Colon (tissue), 2 donors: Measurements from ENCODE around the gene PAX5.

Experiments
- FAIRE-seq: peaks from 2 replicates; lab custom pipeline; 2012; peaks lifted over from hg19 to GRCh38; lab: Jason Lieb, UNC
- donor health status: control.
- donor health status: control.

PAX5 gene

DNA sequence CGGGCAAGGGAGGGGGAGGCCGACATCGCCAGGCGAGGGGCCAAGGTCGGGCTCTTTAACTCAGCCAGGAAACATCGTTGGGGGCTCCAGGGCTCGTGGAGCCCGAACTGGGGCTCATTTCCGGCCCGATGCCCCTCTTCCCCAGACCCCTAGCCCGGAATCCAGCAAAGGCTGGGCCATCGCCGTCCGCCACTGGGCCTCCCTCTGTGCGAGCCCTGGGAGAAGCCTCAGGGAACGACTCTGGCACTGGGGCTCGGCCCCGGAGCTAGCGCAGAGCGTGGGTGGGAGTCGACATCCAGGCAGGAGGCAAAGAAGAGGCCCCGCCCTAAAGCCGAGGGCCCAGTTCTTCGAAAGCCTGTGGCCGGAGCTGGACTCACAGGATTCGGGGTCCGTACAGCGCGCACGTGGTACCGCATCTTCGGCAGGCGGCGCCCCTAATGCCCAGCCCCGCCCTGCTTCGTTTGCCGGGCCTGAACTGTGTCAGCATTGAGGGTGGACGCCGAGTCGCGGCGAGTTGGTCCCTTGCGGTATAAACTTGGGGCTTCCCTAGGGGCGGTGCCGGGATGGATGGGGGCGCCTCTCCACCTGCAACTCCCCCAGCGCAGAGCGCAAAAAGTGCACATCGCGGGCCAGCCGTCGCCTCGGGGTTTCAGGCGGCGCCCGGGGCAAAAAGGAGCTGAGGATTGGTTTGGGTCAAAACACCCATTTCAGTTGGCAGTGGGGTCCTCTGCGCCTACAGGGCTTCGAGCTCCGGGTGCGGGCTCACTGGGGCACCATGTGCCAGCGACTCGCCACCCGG lies 3.6 kb upstream of the PAX5 start:
- no peak for FAIRE-seq

DNA sequence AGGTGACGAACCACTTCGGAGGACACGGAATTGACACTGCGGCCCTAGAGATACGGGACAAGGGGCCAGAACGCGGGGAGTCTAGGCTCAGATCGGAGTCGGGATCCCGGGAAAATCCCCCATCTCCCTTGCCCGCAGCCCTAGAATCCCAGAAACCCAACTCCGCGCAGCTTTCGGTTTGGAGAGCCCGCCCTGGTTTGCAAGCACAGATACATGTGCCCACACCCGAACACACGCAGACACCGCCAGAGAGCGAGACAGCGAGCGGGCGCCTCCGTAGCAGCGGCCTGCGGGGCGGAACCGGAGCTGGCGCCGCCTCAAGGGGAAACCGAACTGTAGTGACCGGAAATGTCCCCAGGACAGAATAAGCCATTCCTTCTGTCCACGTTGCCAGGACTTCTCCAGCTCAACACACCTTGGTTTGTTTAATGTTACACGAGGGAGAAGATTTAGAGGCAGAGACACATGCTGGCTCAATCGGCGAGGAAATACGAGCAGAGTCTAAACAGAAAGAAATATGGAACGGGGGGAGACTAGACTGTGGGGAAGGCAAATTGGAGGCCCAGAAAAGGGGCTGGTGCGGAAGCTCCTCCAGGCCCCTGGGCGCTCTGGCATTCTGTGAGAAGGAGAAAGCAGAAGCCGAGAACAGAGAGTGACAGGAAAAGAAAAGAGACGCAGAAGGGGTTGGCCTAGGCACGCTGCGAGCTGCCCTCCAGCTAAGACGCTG lies 2.9 kb upstream of the PAX5 start:
- no peak for FAIRE-seq

DNA sequence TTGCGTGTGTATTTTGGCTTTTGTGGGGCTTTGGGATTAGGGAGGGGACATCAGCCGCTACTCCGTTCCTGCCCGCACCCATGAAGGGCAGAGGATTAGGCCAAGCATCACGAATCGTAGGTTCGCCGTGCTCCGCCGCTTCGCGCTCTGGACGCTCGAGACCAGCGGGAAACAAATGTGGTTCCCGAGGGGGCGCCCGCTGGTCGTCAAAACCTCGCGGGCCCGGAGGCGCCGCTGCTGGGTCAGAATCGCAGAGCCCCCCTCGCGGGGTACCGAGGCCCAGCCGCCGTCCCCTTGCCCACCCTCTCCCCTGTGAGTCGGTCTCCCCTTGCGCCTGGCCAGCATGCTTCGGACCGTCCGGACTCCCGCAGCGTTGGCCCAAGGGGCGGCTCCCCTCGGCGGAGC lies 2.3 kb upstream of the PAX5 start:
- FAIRE-seq, result no peak

DNA sequence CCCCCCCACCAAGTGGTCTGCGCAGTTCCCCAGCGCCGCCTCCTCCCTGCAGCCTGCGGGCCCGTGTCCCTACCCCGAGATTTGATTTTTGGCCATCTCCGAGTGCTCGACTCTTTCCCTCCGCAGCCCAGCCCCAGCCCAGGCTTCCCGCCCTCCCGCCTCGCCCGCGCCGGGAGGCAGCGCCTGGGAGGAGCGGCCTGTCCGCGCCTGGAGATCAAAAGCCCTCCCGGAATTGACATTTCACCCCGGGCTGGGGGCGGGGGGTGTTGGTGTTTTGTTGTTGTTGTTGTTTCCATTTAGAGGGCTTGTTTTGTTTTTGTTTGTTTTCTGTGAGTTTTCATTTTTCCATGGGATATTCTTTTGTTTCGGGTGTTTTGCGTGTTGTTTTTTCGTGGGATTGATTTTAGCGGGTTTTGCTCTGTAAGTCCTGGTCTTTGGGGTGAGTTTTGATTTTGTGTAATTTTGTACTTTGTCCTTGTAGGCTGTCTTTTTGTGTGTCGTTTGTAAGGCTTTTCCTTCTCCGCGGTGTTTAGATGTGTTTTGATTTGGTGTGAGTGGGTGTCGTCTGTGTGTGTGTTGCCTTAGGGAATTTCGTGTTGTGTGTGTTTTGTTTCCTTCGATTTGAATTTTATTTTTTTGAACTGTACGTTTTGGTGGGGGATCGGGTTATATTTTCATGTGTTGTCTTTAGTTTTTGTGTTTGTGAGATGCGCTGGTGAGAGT lies 1.7 kb upstream of the PAX5 start:
- FAIRE-seq, result no peak

DNA sequence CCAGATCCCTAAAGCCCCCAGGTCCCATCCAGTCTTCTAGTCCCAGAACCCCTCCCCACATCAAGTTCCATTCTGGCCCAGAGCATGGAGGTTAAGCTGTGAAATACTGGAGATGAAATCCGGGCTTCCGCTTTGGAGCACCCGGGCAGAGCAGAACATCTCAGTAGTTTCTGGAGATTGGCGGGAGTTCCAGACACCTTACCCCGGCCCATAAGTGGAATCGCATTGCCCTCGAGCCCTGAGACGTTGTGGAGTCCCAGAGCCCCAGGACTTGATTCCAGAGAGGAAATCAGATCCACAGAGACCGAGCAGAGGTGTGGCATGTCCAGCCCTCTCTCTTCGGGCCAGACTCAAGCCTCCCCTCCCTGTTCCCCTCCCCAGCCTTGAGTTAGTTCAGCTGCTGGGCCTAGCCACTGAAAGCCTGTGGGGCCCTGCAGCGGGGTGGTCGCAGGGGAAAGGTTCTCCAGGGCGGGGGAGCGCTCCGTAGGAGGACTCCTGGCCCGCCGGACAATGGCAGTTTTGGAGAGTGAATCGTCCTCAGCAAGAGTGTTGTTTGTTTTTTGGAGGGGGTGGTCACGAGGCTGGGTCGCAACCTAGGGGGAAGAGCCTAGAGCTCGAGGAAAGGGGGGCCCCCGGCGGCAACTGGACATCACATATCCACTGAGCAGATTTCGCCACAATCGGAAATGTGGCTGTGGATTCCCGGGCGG lies 1.0 kb upstream of the PAX5 start:
- FAIRE-seq, result no peak

DNA sequence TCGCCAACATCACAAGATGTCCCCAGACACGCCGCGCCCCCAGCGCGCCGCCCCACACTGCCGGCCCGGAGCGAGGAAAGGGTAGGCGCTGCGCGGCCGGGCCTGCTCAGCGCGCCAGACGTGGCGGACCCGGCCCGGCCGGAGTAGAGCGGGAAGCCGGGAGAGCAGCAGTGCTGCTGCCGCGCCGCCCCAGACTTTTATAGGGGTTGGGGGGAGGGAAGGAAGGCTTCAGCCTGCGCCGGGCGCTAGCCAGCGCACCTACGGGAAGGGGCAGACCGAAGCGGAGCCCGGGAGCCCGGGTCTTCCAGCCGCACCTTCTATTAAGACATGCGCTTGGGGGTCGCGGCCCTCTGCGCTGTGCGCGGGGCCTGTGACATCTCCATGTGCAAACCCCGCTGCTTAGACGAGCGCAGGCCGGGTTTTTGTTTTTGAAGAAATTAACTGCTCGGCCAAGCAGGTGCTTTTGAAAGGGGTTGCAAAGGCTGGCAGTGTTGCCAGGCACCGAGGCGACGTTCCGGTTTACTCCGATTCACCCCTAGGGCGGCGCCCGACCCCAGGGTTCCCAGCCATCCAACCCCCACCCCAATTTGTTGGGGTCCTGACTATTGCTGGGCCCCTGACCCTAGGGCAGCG lies 353 bp upstream of the PAX5 start:
- no peak for FAIRE-seq

DNA sequence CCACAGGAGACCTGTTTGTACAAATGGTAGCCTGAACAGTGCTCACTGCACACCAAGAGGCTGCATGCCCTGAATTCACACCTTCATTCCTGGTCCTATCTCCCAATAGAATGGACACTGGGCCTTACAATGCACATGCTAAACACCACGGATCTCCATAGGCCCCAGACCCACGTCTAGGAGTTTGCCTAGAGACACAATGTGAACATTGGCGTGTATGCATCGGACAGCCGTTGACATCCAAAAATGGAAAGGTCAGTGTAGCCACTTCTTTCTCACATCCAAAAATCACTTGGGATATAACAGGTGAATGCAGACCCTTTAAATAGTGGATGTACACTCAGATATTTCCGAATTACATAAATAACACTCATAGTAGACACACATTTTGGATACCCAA lies 927 bp downstream of the PAX5 start:
- FAIRE-seq, result no peak

DNA sequence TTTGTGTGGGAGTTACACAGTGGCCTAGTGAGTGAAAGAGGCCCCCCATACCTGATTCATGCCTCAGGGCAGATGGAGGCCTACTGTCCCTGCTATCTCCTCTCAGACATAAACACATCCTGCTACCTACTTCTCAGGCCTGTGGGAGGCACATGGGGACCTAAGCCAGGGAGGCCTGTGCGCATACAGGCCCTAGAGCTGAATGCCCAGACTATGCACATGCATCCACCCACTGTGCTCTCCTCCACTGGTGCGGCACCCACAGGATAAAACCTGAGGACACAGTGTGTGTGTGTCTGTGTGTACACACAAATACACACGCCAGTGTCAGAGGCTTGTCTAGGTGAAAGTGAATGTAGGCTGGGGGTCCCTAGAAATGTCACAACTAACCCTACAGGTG lies 1.4 kb downstream of the PAX5 start:
- FAIRE-seq, result no peak

DNA sequence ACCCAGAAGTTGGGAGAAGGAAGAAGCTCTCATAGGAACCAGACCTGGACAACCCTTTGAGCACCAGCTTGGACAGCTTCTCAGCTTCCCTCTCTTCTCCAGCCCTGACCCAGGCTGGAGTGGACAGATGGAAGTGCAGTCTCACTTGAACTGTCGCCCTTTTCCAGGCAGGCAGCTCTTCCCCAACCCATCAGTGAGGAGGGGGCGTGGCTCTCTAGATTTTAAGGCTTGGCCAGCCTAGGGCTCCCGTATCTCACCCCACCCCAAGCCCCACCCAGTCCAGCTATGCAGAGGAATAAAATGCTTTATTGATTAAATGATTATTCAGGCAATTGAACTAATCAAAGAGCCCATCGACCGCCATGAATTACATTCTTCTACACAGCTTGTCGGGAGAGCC lies 2.2 kb downstream of the PAX5 start:
- FAIRE-seq, result no peak

DNA sequence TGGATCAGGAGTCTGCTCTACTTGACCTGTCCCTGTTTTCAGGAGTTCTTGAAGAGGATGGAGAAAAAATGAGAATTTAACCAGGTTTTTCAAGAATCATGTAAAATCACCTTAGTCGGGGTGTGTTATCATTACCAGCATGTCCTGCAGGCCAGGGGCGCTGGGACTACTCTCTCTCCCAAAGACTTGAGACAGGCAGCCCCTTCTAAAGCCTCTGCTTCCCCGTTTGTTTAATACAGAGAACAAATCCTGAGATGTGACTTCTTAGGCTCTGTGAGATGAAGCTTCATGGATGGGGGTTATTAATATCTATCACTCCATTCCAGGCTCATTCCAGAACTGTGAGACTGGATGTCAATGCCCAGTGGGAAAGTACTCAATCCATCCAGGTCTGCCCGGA lies 3.0 kb downstream of the PAX5 start:
- FAIRE-seq, result no peak

DNA sequence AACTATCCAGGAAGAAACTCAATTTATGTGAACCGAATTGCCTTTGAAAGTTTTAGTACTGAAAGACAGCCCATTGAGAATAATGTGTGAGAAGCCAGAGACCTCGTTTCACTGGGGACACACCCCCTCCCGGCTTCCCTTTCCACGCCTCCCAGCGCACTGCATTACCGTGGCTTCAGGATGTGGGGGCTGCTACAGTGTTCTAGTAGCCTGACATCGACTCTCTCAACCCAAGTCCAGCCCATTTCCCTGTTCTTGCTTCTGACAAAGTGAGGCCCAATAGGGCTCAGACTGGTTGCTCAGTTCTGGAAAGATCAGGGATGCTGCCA lies 3.5 kb downstream of the PAX5 start:
- FAIRE-seq, result no peak

DNA sequence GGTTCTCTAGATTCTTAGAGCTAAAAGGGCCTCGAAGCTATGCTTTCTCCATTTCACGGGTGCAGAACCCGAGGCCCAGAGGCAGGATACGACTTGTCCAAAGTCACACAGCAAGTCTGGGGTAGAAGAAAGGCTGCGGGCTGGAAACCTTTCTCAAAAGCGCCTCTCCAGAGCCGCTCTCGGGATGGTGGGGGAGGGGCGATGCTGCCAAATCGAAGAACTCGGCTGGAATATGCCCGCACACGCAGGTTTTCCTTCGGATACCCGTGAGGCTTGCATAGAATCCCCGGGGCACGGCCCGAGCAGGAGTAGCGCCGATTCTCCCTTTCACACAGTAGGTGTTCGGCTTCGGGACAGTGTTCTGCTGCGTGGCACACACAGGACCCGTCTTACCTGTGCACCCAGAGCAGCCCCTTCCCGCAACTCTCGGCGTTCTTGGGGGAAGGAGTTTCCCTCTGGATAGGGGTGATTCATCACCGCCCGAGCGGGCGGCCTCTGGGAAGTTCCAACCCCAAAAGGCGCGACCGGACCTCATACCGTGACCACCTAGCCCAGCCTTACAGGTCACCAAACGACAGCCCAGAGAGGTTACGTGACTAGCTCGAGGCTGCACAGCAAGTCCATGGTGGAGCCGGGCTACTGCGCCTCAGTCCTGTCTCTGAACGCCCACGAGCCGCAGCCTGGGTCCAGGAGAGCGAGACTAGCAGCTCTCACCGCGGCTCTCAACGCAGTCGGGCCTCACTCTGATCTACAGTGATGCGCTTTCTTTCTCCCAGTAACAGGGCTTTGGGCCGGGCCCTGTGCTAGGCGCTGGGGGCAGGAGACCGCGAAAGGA lies 4.1 kb downstream of the PAX5 start:
- FAIRE-seq, result no peak

DNA sequence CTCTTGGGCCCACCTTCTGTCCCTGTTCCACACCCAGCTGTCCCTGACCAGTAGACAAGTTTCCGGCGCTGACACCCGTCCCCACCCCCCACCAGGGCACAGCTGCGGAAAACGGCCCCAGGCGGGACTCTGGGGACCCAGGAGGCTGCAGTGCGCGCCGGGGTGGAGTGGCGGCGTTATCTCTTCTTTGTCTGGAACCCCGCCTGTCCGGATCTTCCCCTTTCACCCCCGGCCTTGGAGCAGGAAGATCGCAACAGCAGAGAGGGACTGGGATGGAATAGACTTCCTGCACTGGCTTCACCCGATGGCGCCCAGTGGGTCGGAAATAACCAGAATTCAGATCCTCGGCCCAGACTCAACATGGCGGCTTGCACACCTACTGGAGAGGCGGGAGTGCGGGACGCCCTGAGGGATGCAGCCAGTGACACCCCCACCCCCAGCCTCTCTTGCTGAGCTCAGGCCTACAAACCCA lies 4.7 kb downstream of the PAX5 start:
- FAIRE-seq, result no peak

DNA sequence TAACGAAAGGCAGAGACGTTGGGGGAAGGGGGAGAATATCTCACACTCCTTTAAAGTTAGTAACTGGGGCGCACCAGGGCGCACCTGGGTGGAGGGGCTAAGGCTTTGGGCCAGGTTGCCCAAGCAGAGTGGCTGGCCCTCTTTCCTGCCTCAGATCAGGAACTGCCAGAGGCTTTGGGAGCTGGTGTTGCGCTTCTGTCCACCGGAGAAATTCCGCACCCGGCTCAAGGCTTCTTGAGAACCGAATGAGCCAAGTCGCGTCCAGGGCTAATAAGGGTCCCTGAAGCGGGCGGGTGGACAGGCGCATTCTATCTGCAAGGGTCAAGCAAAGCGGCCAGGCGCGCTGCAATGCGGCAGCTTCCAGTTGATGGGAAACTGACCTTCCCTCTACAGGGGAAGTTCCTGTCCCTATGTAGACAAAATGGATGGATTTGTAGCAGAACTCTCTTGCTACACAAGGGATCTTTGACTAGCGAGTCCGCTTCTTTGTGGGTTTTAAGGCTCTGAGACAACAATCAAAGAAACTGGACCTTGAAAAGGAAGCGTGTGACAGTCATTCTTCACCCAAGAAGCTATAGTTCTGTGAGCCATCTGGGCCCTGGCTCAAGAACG lies 5.5 kb downstream of the PAX5 start:
- FAIRE-seq, result no peak

DNA sequence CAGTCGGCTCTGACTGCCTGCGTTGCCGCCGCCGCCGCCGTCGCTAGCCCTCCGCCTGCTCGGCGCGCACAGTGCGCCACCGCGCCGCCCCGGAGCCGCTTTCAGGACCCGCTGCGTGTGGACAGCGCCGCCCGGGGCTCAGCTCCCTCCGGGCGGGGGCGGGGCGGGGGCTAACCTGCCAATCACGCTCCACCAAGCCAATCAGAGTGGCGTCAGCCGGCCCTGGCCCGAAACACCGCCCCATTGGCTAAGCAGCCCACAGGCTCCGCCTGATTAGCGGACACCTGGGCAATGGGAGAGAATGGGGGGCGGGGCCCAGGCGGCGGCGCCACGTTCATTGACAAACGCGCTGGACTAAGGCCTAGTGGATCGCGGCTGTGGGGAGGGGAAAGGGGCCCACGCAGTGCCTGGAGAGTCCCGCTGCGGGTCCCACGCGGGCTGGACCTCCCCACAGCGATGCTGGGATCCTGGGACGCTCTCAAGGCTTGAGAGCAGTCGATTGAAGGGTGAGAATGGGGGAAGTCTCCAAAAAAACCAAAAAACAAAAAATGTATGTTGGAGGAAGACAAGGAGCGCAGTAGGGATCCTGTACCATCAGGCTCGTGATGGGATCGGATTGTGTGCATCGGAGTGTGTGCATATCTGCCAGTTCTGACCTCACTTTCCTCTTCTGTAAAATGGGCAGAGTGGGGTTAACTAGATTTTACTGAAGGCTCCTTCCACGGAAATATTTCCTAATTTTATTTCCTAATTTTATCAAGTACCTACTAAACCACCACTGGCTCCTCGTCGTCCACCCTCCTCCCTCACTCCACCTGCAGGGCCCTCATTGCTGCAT lies 6.3 kb downstream of the PAX5 start:
- FAIRE-seq, result no peak

DNA sequence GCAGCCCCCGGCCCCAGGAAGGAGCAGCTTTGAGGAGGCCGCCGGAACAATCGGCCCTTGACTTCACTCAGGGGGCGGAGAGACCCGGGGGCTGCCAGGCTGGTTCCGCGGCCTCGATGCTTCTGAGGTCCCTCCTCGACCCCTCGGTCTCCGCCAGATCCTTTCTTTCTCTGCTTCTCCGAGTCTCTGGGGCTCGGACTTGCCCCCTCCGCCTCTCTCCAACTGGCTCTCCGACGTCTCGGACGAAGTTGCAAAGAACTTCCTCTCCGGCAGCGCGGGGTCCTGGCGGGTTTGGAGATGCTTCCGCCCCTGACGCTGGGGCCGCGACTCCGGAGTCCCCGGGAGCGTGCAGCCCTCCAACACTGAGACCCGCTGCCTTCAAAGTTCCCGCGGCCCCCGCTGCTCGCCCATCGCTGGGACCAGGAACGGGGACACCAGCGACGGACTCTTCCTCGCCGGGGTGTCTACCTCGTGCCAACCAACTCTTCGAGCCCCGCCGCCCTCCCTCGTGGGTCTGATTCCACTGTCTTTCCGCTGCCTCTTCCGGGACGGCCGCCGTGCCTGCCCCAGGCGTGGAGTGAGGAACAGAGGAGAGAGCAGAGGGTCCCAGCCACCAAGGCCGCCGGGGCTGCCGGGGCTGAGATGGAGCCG lies 7.0 kb downstream of the PAX5 start:
- no peak for FAIRE-seq

DNA sequence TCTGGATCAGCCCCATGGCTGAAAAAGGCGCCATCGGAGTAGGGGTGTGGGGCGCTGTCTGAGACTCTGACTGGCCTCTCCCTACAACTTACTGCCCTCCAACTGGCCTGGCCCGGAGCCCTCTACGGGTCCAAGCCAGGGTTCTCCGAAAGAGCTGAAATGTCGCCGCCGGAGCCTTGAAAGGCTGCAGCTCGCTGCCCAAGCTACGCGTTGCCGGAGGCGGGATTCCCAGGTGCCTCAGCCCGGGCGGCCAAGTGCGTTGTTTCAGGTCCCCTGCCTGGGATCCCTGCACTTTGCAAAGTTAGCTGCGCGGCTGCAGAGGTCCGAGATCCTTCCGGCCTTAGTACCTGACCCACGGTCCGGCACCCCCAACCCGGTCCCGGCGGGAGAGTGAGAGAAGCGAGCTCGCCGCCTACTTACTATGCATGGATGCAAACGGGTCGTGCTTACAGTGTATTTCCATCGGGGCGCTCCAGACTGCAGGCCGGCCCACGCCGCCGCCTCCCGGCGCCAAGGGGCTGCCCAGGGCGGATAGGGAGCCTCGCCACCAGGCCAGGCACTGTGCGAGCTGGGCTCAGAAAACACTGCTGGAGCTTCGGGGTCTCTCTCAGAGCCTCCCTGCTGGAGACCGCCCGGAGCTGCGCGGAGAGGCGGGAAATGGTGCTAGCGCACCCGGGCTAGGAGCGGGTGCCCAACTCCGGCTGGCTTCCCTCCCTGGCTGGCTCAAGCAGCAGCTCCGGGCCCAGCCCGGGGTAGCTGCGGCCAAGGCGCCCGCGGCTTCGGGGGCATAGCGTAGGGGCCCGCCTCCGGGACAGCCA lies 7.7 kb downstream of the PAX5 start:
- no peak for FAIRE-seq

DNA sequence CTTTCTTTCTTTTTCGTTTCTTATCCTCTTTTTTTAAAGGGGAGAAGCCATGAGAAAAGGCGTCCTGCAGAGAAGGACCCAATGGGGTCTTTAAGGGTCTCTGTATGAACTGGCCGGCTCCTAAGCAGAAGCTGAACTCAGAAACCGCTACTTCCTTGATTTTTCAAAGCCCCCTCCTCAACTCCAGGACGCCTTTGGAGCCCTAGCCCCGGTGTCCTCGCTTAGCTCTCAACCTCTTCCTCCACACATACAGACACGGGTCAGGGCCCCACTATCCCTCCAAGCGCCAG lies 8.3 kb downstream of the PAX5 start:
- FAIRE-seq, result no peak
